ENCODE measurements around the gene RNF145.
"Not testable (repeated sequence)": the region's sequence is repeated elsewhere in the genome, so short reads cannot be mapped to it uniquely, and the experiment has no call there.

The RNF145 gene, protein sequence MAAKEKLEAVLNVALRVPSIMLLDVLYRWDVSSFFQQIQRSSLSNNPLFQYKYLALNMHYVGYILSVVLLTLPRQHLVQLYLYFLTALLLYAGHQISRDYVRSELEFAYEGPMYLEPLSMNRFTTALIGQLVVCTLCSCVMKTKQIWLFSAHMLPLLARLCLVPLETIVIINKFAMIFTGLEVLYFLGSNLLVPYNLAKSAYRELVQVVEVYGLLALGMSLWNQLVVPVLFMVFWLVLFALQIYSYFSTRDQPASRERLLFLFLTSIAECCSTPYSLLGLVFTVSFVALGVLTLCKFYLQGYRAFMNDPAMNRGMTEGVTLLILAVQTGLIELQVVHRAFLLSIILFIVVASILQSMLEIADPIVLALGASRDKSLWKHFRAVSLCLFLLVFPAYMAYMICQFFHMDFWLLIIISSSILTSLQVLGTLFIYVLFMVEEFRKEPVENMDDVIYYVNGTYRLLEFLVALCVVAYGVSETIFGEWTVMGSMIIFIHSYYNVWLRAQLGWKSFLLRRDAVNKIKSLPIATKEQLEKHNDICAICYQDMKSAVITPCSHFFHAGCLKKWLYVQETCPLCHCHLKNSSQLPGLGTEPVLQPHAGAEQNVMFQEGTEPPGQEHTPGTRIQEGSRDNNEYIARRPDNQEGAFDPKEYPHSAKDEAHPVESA

DNA sequence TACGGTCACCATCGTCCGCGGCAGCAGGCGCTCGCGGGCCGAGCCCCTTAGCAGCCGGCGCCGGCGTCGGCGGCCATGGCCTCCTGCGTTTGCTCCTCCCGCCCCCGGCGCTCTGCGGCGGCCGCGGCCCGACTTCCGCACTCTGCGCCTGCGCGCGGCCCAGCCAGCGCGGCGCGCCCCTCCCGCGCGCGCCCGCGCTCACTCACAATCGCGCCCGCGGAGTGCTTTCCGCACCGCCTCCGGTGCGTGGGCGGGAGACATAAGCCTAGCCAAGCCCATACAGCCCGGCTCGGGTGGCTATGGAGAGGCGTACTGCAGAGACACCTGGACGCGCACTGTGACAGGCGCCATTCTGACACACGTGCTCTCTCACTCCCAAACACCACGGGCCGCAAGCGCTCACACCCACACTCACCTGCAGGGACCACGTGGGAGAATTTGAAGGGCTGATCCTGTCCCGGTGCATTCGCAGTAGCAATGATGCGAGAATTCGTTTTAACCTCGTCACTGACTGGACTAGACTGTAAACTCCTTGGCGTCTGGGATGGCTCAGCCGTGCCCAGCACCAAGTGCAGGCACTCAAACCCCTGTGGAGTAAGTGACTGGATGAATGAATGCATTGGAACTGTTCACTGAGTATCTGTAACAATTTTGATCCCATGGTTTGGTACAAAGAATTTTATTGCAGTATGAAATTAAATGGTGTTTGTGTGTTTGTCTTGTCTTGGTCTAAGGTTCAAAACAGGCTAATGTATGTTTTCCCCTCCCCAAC, at the start of gene RNF145:
Gene RNF145, minus strand, starts transcription at position 116 of the 772 bp plus-strand sequence. CDS start 5,936 bp downstream, outside the sequence.
- no peak for DNase-seq

GRCh38 chr5:159258361-159258760, 49.0 kb upstream of the RNF145 start:
- DNase-seq, result no peak

GRCh38 chr5:159257629-159258283, 48.4 kb upstream of the RNF145 start:
- no peak for DNase-seq

- DNase-seq, result no peak
Measured at GRCh38 chr5:159257007-159257406, 47.7 kb upstream of the RNF145 start.

- no peak for DNase-seq
Measured at GRCh38 chr5:159252195-159252594, 42.8 kb upstream of the RNF145 start.

GRCh38 chr5:159249158-159249557, 39.8 kb upstream of the RNF145 start:
- no peak for DNase-seq

GRCh38 chr5:159244890-159245289, 35.5 kb upstream of the RNF145 start:
- DNase-seq, result no peak

DNA sequence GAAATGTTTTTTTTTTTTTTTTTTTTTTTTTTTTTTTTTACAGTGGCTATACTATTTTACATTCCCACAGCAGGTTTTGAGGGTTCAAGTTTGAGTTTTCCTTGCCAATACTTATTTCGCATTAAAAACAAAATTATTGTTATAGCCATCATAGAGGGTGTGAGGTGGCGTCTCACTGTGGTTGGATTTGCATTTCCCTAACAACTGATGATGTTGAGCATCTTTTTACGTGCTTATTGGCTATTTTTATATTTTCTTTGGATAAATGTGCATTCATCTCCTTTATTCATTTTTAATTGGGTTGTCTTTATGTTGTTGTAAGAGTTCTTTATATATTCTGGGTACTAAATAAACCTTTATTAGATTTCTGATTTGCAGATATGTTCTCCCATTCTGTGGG, 34.8 kb upstream of the RNF145 start:
- DNase-seq, result no peak

- DNase-seq, result no peak
Measured at GRCh38 chr5:159243385-159243784, 34.0 kb upstream of the RNF145 start.

DNA sequence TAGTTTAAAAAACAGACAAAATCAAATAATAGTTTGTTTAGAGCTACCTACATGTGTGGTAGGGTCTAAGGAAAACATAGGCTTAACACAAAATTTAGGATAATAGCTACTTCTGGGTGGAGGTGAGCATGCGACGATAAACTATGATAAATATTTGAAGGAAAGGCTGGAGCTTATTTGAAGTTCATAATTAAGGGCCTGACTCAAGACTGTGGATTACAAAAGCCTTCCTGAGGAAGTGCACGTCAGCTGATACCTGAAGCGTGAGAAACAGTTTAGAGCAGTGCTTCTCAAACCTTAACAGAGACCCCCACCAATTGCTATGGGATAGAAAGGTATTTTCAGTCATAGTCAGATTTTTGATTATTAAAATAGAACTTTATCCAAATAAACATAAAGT, 33.3 kb upstream of the RNF145 start:
- no peak for DNase-seq

- DNase-seq, result no peak
Measured at GRCh38 chr5:159241946-159242552, 32.7 kb upstream of the RNF145 start.

- DNase-seq, result no peak
Measured at GRCh38 chr5:159240301-159240870, 31.0 kb upstream of the RNF145 start.

DNA sequence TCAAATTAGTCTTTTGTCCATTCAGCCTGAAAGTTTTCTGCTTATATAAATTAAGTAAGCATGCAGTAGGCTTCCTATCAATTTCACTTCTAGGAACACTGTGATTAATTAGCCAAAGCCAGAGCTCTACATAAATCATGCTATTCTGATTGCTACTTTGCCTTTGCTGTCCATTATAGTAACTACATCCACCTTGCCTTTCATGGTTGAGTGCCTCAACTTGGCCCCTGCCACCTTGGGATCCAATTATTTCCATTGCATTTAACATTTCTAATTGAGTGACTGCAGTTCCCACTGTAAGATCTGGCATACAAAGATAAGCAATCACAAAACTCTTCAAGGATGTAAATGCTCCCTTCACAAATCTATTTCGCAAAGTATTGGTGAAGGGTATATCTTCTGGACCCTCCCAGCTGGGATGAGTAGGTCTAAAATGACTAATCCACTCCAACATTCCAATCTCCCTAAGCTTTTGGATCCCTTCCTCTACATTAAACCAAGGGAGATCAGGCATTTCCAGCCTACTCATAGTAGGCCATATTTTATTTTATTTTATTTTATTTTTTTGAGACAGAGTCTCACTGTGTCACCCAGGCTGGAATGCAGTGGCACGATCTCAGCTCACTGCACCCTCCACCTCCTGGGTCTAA, 26.6 kb upstream of the RNF145 start:
- not testable (repeated sequence) for DNase-seq

GRCh38 chr5:159231167-159231566, 21.8 kb upstream of the RNF145 start:
- DNase-seq, result no peak

DNA sequence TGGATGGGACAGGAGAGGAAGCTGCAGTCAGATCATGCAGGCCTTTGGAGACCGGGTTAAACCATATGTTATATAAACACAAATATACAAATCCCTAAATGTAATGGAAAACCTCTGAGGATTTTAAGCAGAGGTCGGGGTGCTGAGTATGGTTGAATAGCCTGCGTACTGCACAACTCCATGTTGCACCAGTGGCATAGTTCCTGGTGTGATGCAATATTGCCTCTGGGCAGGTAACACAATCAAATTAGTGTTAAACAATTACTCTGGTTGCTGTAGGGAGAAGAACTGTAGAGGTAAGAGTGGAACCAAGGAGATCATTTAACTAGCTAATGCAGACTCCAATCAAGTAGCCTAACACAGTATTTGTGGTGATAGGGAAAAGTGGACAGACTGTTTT, 21.3 kb upstream of the RNF145 start:
- DNase-seq, result no peak

DNA sequence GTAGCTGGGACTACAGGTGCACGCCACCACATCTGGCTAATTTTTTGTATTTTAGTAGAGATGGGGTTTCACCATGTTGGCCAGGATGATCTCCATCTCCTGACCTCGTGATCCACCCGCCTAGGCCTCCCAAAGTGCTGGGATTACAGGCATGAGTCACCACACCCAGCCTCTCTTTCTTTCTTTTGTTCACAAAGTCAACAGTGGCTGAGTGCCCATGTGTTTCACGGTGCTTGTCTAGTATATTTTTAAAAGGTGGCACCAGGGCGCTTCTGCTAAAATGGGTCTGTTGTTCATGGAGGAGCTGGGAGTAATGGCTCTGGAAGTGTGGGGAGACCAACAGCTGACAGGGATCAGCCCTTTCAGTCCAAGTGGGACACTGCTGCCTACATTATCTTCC, 18.7 kb upstream of the RNF145 start:
- not testable (repeated sequence) for DNase-seq

DNA sequence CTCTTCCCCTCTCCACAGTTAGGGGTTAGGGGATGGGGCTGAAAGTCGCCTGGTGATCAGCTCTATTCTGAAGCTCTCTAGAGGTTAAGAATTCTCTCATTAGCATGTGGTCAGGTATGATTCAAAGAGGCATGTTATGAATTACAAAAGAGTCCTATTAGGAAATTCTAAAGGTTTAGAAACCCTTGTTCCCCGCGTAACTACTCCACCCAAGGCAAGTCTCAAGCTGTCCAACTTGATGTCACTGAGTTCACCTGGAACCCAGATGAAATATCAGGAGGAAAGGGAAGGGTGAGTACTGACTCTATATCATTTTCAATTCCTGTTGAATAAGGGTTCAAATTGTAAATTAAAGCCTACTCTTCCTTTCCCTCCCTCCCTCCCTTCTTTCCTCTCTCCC, 18.1 kb upstream of the RNF145 start:
- DNase-seq, result no peak

DNA sequence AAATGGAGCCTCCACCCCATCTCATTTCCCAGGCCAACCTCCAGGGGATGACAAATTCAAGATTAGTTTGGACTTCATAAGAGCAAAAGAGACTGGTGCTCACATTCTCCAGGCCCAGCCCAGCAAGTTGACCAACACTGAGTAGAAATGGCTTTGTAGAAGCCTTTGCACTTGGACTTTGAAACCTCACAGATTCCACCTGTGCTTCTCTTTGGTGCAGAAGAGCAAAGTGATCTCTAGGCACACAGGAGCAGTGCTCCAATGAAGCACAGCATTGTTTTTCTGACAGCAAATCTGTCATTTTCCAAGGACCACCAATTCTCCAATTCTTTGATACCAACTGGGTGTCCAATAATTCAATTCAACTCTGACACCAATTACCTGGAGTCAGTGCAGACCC, 17.1 kb upstream of the RNF145 start:
- DNase-seq, result no peak

DNA sequence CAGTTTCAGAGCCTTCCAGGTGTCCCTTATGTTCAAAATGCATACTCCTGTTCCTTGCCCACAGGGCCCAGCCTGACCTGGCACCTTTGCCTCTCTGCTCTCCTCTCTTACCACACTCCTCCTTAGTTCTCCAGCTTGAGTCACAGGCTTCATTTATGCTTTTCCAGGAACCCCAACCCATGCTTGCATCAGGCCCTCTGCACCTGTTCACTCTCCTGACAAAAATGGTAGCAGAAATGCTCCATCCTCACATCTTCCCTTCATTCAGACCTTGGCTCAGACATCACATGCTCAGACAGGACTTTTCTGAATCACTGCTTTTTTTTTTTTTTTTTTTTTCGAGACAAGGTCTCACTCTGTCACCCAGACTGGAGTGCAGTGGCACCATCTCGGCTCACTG, 15.1 kb upstream of the RNF145 start:
- no peak for DNase-seq

- no peak for DNase-seq
Measured at GRCh38 chr5:159223469-159223868, 14.1 kb upstream of the RNF145 start.

- no peak for DNase-seq
Measured at GRCh38 chr5:159220206-159220605, 10.9 kb upstream of the RNF145 start.

DNA sequence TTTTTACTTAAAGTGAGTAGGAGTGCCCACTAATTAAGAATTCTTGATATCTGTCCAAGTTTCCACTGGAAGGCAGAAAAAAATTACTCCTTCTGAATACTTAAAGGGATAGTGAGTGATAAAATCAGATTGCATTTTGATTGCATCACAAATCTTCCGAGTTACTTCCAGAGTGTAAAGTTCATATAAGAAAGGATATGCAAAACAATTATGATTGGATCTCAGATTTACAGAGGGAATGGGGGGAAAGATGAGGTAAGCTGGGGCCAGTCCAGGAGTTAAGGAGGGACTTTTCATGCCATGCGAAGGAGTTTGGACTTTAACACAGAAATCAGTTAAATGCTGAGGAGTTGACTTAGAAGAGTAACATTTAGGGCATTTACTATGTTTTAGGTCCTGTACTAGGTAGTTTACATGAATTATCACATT, 9.3 kb upstream of the RNF145 start:
- DNase-seq, result no peak
